ENCODE data around the gene SORCS1.
"Not testable (repeated sequence)": the region's sequence is repeated elsewhere in the genome, so short reads cannot be mapped to it uniquely, and the experiment has no call there.

SORCS1 gene

GRCh38 chr10:106947643-106948042, 216.9 kb downstream of the SORCS1 start:
- H3K9ac ChIP-seq (ENCODE audit: low read length): no peak overlapping the region
- H3K36me3 ChIP-seq (ENCODE audit: control insufficient read depth, insufficient read depth, low read length): no peaks in the 10 kb centered on the region
- H3K4me3 ChIP-seq (ENCODE audit: low read length): no peak overlapping the region
- H3K9me3 ChIP-seq (ENCODE audit: control insufficient read depth, low read length): no peaks in the 10 kb centered on the region
- H3K27me3 ChIP-seq (ENCODE audit: control insufficient read depth, insufficient read depth, low read length): no peaks in the 10 kb centered on the region
- H3K4me1 ChIP-seq (ENCODE audit: control insufficient read depth, insufficient read depth, low read length): no peaks in the 10 kb centered on the region

- no peaks in the 10 kb centered on the region for H3K36me3 ChIP-seq (ENCODE audit: control insufficient read depth, insufficient read depth, low read length)
- H3K4me3 ChIP-seq (ENCODE audit: low read length): no peak overlapping the region
- no peaks in the 10 kb centered on the region for H3K27me3 ChIP-seq (ENCODE audit: control insufficient read depth, insufficient read depth, low read length)
- no peak overlapping the region for H3K9ac ChIP-seq (ENCODE audit: low read length)
- H3K4me1 ChIP-seq (ENCODE audit: control insufficient read depth, insufficient read depth, low read length): no peaks in the 10 kb centered on the region
- no peaks in the 10 kb centered on the region for H3K9me3 ChIP-seq (ENCODE audit: control insufficient read depth, low read length)
Observed at GRCh38 chr10:106942035-106942662, 222.4 kb downstream of the SORCS1 start.

GRCh38 chr10:106941297-106942034, 223.0 kb downstream of the SORCS1 start:
- no peaks in the 10 kb centered on the region for H3K9me3 ChIP-seq (ENCODE audit: control insufficient read depth, low read length)
- H3K4me3 ChIP-seq (ENCODE audit: low read length): no peak overlapping the region
- H3K36me3 ChIP-seq (ENCODE audit: control insufficient read depth, insufficient read depth, low read length): no peaks in the 10 kb centered on the region
- no peaks in the 10 kb centered on the region for H3K27me3 ChIP-seq (ENCODE audit: control insufficient read depth, insufficient read depth, low read length)
- H3K4me1 ChIP-seq (ENCODE audit: control insufficient read depth, insufficient read depth, low read length): no peaks in the 10 kb centered on the region
- no peak overlapping the region for H3K9ac ChIP-seq (ENCODE audit: low read length)

- H3K4me1 ChIP-seq (ENCODE audit: control insufficient read depth, insufficient read depth, low read length): no peaks in the 10 kb centered on the region
- H3K4me3 ChIP-seq (ENCODE audit: low read length): no peak overlapping the region
- H3K27me3 ChIP-seq (ENCODE audit: control insufficient read depth, insufficient read depth, low read length): no peaks in the 10 kb centered on the region
- H3K36me3 ChIP-seq (ENCODE audit: control insufficient read depth, insufficient read depth, low read length): no peaks in the 10 kb centered on the region
- no peaks in the 10 kb centered on the region for H3K9me3 ChIP-seq (ENCODE audit: control insufficient read depth, low read length)
- no peak overlapping the region for H3K9ac ChIP-seq (ENCODE audit: low read length)
Observed at GRCh38 chr10:106938513-106938912, 226.0 kb downstream of the SORCS1 start.

GRCh38 chr10:106935978-106936451, 228.5 kb downstream of the SORCS1 start:
- no peaks in the 10 kb centered on the region for H3K4me1 ChIP-seq (ENCODE audit: control insufficient read depth, insufficient read depth, low read length)
- H3K9ac ChIP-seq (ENCODE audit: low read length): no peak overlapping the region
- H3K36me3 ChIP-seq (ENCODE audit: control insufficient read depth, insufficient read depth, low read length): no peaks in the 10 kb centered on the region
- no peaks in the 10 kb centered on the region for H3K9me3 ChIP-seq (ENCODE audit: control insufficient read depth, low read length)
- H3K4me3 ChIP-seq (ENCODE audit: low read length): no peak overlapping the region
- H3K27me3 ChIP-seq (ENCODE audit: control insufficient read depth, insufficient read depth, low read length): no peaks in the 10 kb centered on the region

- H3K9me3 ChIP-seq (ENCODE audit: control insufficient read depth, low read length): no peaks in the 10 kb centered on the region
Observed at GRCh38 chr10:106931853-106932249, 232.7 kb downstream of the SORCS1 start.

GRCh38 chr10:106931159-106931852, 233.2 kb downstream of the SORCS1 start:
- H3K4me3 ChIP-seq (ENCODE audit: low read length): no peak overlapping the region
- H3K9me3 ChIP-seq (ENCODE audit: control insufficient read depth, low read length): no peaks in the 10 kb centered on the region
- no peaks in the 10 kb centered on the region for H3K4me1 ChIP-seq (ENCODE audit: control insufficient read depth, insufficient read depth, low read length)
- H3K9ac ChIP-seq (ENCODE audit: low read length): no peak overlapping the region
- no peaks in the 10 kb centered on the region for H3K27me3 ChIP-seq (ENCODE audit: control insufficient read depth, insufficient read depth, low read length)
- no peaks in the 10 kb centered on the region for H3K36me3 ChIP-seq (ENCODE audit: control insufficient read depth, insufficient read depth, low read length)

More at GRCh38 chr10:106931853-106932249, 232.7 kb downstream of the SORCS1 start:
- H3K4me3 ChIP-seq (ENCODE audit: low read length): no peak overlapping the region
- H3K9ac ChIP-seq (ENCODE audit: low read length): no peak overlapping the region
- no peaks in the 10 kb centered on the region for H3K27me3 ChIP-seq (ENCODE audit: control insufficient read depth, insufficient read depth, low read length)
- no peaks in the 10 kb centered on the region for H3K36me3 ChIP-seq (ENCODE audit: control insufficient read depth, insufficient read depth, low read length)
- H3K4me1 ChIP-seq (ENCODE audit: control insufficient read depth, insufficient read depth, low read length): no peaks in the 10 kb centered on the region

GRCh38 chr10:106930751-106931150, 233.8 kb downstream of the SORCS1 start:
- Histone ChIP-seq H3K9me3 (ENCODE audit: control insufficient read depth, low read length) (no peaks in the 10 kb centered on the region), H3K4me3 (ENCODE audit: low read length) (no peak overlapping the region), H3K27me3 (ENCODE audit: control insufficient read depth, insufficient read depth, low read length) (no peaks in the 10 kb centered on the region), H3K4me1 (ENCODE audit: control insufficient read depth, insufficient read depth, low read length) (no peaks in the 10 kb centered on the region), H3K36me3 (ENCODE audit: control insufficient read depth, insufficient read depth, low read length) (no peaks in the 10 kb centered on the region), H3K9ac (ENCODE audit: low read length) (no peak overlapping the region)

- no peak overlapping the region for H3K4me3 ChIP-seq (ENCODE audit: low read length)
- no peaks in the 10 kb centered on the region for H3K36me3 ChIP-seq (ENCODE audit: control insufficient read depth, insufficient read depth, low read length)
- no peaks in the 10 kb centered on the region for H3K27me3 ChIP-seq (ENCODE audit: control insufficient read depth, insufficient read depth, low read length)
- no peak overlapping the region for H3K9ac ChIP-seq (ENCODE audit: low read length)
- H3K4me1 ChIP-seq (ENCODE audit: control insufficient read depth, insufficient read depth, low read length): no peaks in the 10 kb centered on the region
- H3K9me3 ChIP-seq (ENCODE audit: control insufficient read depth, low read length): no peaks in the 10 kb centered on the region
Observed at GRCh38 chr10:106929291-106929895, 235.1 kb downstream of the SORCS1 start.

GRCh38 chr10:106928151-106928550, 236.4 kb downstream of the SORCS1 start:
- H3K9ac ChIP-seq (ENCODE audit: low read length); H3K4me1 ChIP-seq (ENCODE audit: control insufficient read depth, insufficient read depth, low read length); H3K36me3 ChIP-seq (ENCODE audit: control insufficient read depth, insufficient read depth, low read length); H3K4me3 ChIP-seq (ENCODE audit: low read length); H3K27me3 ChIP-seq (ENCODE audit: control insufficient read depth, insufficient read depth, low read length); H3K9me3 ChIP-seq (ENCODE audit: control insufficient read depth, low read length): not testable (repeated sequence)

- Histone ChIP-seq H3K9me3 (ENCODE audit: control insufficient read depth, low read length) (no peaks in the 10 kb centered on the region), H3K4me1 (ENCODE audit: control insufficient read depth, insufficient read depth, low read length) (no peaks in the 10 kb centered on the region), H3K9ac (ENCODE audit: low read length) (no peak overlapping the region), H3K27me3 (ENCODE audit: control insufficient read depth, insufficient read depth, low read length) (no peaks in the 10 kb centered on the region), H3K36me3 (ENCODE audit: control insufficient read depth, insufficient read depth, low read length) (no peaks in the 10 kb centered on the region), H3K4me3 (ENCODE audit: low read length) (no peak overlapping the region)
Observed at GRCh38 chr10:106925191-106925590, 239.3 kb downstream of the SORCS1 start.

- Histone ChIP-seq H3K9ac (ENCODE audit: low read length) (no peak overlapping the region), H3K4me3 (ENCODE audit: low read length) (no peak overlapping the region), H3K27me3 (ENCODE audit: control insufficient read depth, insufficient read depth, low read length) (no peaks in the 10 kb centered on the region), H3K9me3 (ENCODE audit: control insufficient read depth, low read length) (no peaks in the 10 kb centered on the region), H3K36me3 (ENCODE audit: control insufficient read depth, insufficient read depth, low read length) (no peaks in the 10 kb centered on the region), H3K4me1 (ENCODE audit: control insufficient read depth, insufficient read depth, low read length) (no peaks in the 10 kb centered on the region)
Observed at GRCh38 chr10:106920538-106920937, 244.0 kb downstream of the SORCS1 start.

Data from mucosa of stomach (tissue), 1 donor.